CD14-positive monocyte (primary cell): Measurements from ENCODE around the gene ADAMTS15. TPM values are rescaled to one million over a fixed set of nuclear protein-coding genes. Genes with fewer than 3 reads are reported as not detected.

Experiments used
- DNase-seq, 3 donors: peaks; one replicate each; pipeline ENCODE4 v3.0.0-alpha.2; 2011 to 2022
- H2AFZ ChIP-seq: 2 replicates; pipeline ENCODE4 v1.6.0; 2012; ENCODE audit warnings: mild to moderate bottlenecking, low read depth, low read length, inconsistent platforms; ENCODE audit not compliant: insufficient read depth, poor library complexity, severe bottlenecking
- H3K27ac ChIP-seq, 2 donors: 1 replicate in 1 of 2; 2 replicates in 1 of 2; pipeline ENCODE4 v1.5.1; 2012 to 2013; ENCODE audit warnings: low read length in 2 of 2, control low read depth in 1 of 2, inconsistent platforms in 1 of 2, low read depth in 1 of 2, mild to moderate bottlenecking in 1 of 2
- H3K27me3 ChIP-seq, 2 donors: one replicate each; pipeline versions ENCODE4 v1.6.0 to v1.6.1; 2011 to 2013; ENCODE audit warnings: low read length in 2 of 2; ENCODE audit not compliant: control insufficient read depth in 2 of 2, insufficient read depth in 2 of 2
- H3K36me3 ChIP-seq, 2 donors: replicated peaks in 1 of 2; 1 replicate in 1 of 2; 2 replicates in 1 of 2; pipeline versions ENCODE4 v1.5.1 to v1.6.1; 2012 to 2013; ENCODE audit warnings: low read length in 2 of 2, control low read depth in 1 of 2, inconsistent platforms in 1 of 2, mild to moderate bottlenecking in 1 of 2; ENCODE audit not compliant: insufficient read depth in 2 of 2, control insufficient read depth in 1 of 2
- H3K4me1 ChIP-seq, 2 donors: 1 replicate in 1 of 2; 2 replicates in 1 of 2; pipeline versions ENCODE4 v1.5.1 to v1.6.1; 2012 to 2013; ENCODE audit warnings: low read length in 2 of 2, control low read depth in 1 of 2, inconsistent platforms in 1 of 2, mild to moderate bottlenecking in 1 of 2, moderate library complexity in 1 of 2; ENCODE audit not compliant: insufficient read depth in 2 of 2, control insufficient read depth in 1 of 2
- H3K4me2 ChIP-seq: replicated peaks from 2 replicates; pipeline ENCODE3; 2012; ENCODE audit warnings: low read length, moderate library complexity, mild to moderate bottlenecking; ENCODE audit not compliant: poor library complexity, severe bottlenecking; ENCODE audit errors: extremely low read depth
- H3K4me3 ChIP-seq, 3 experiments: fragments of 200-600 bp in 1 of 3; sonication (generic) in 1 of 3; replicated peaks in 1 of 3; 1 replicate in 2 of 3; 2 replicates in 1 of 3; pipeline ENCODE4 v1.5.1; 2011 to 2013; ENCODE audit warnings: low read length in 3 of 3, mild to moderate bottlenecking in 3 of 3, control low read depth in 2 of 3, low read depth in 2 of 3, inconsistent platforms in 1 of 3, moderate library complexity in 1 of 3
- H3K79me2 ChIP-seq: 2 replicates; pipeline ENCODE4 v1.6.0; 2012; ENCODE audit warnings: mild to moderate bottlenecking, control low read depth, inconsistent platforms, low read length, moderate library complexity; ENCODE audit not compliant: insufficient read depth
- H3K9ac ChIP-seq: 2 replicates; pipeline ENCODE4 v1.6.0; 2017; ENCODE audit warnings: low read length, mild to moderate bottlenecking; ENCODE audit not compliant: insufficient read depth, poor library complexity, severe bottlenecking
- H3K9me3 ChIP-seq, 2 donors: replicated peaks in 1 of 2; 1 replicate in 1 of 2; 2 replicates in 1 of 2; pipeline versions ENCODE4 v1.5.1 to v1.6.1; 2012 to 2013; ENCODE audit warnings: low read length in 2 of 2, control low read depth in 1 of 2; ENCODE audit not compliant: control insufficient read depth in 1 of 2, insufficient read depth in 1 of 2
- H4K20me1 ChIP-seq: 2 replicates; pipeline ENCODE4 v1.6.0; 2012; ENCODE audit warnings: mild to moderate bottlenecking, low read length, control low read depth, moderate library complexity; ENCODE audit not compliant: insufficient read depth
- H3K27ac Mint-ChIP-seq, 7 donors: one replicate each; pipeline ENCODE4 v1.8.0; 2020; ENCODE audit warnings: mild to moderate bottlenecking in 7 of 7, mixed read lengths in 7 of 7, moderate library complexity in 6 of 7, inconsistent platforms in 2 of 7
- H3K27me3 Mint-ChIP-seq, 3 donors: one replicate each; pipeline ENCODE4 v1.8.0; 2021 to 2022; ENCODE audit warnings: low read depth in 3 of 3, mild to moderate bottlenecking in 3 of 3, mixed read lengths in 3 of 3, moderate library complexity in 3 of 3, inconsistent platforms in 1 of 3
- H3K36me3 Mint-ChIP-seq, 2 donors: one replicate each; pipeline ENCODE4 v1.8.0; 2020; ENCODE audit warnings: mixed read lengths in 2 of 2, inconsistent platforms in 1 of 2, mild to moderate bottlenecking in 1 of 2
- H3K4me1 Mint-ChIP-seq: one replicate; pipeline ENCODE4 v1.8.0; 2020; ENCODE audit warnings: mild to moderate bottlenecking, mixed read lengths
- H3K4me3 Mint-ChIP-seq, 2 donors: one replicate each; pipeline ENCODE4 v1.8.0; 2020; ENCODE audit warnings: mild to moderate bottlenecking in 2 of 2, mixed read lengths in 2 of 2, moderate library complexity in 1 of 2
- H3K9me3 Mint-ChIP-seq, 7 donors: one replicate each; pipeline ENCODE4 v1.8.0; 2020 to 2022; ENCODE audit warnings: mixed read lengths in 7 of 7, mild to moderate bottlenecking in 6 of 7, moderate library complexity in 6 of 7, inconsistent platforms in 2 of 7
- WGBS: methylation state at CpG from one replicate; pipeline ENCODE4 v1.1.5; 2013; ENCODE audit warnings: missing lambda C conversion rate; ENCODE audit not compliant: insufficient coverage; 5-methylcytosine and 5-hydroxymethylcytosine counted together
- intact Hi-C, 2 donors: fragments of 100-400 bp; cut with micrococcal nuclease; formaldehyde crosslinking; loops; one replicate each; pipeline versions ENCODE4 v1.15.0 to v1.15.1; 2023
- polyA plus RNA-seq, 3 donors: library from polyadenylated mRNA; depleted of rRNA in 1 of 3; unstranded in 2 of 3; stranded (reverse) in 1 of 3; fragments of 300-500 nt in 2 of 3; fragments of >200 nt in 1 of 3; fragmentation: Illumina TruSeq in 2 of 3; gene quantifications; 1 replicate in 2 of 3; 2 replicates in 1 of 3; pipeline ENCODE4 v1.2.3, GENCODE V29; 2012 to 2021
- TF ChIP-seq, protein P1 (sequence below): fragments of 200-600 bp; IDR thresholded peaks from one replicate; pipeline ENCODE4 v1.8.0; 2022; ENCODE audit warnings: antibody characterized with exemption, mild to moderate bottlenecking

The ADAMTS15 gene
- polyA plus RNA-seq, 3 donors: not detected

- Histone ChIP-seq H3K27me3 (no peaks in the 10 kb centered on the region), H3K36me3 (no peaks in the 10 kb centered on the region), H3K27ac (no peak overlapping the region), H3K9ac (no peak overlapping the region), H3K4me1 (no peaks in the 10 kb centered on the region), H2AFZ (no peak overlapping the region), H4K20me1 (no peaks in the 10 kb centered on the region), H3K79me2 (no peaks in the 10 kb centered on the region), H3K4me2 (no peak overlapping the region), H3K9me3 (peaks cover 2 to 4% of the 10 kb centered on the region in 2 donors), H3K4me3 (no peak overlapping the region)
- H3K4me1 Mint-ChIP-seq: no peaks in the 10 kb centered on the region
- peaks cover 0 to 11% (median 6%) of the 10 kb centered on the region in 7 donors for H3K9me3 Mint-ChIP-seq
- no peak overlapping the region for H3K4me3 Mint-ChIP-seq
- intact Hi-C loops: no loop called here
- WGBS: 82% methylated on average over 4 of the region's 4 CpGs
- DNase-seq: no peak
- H3K27ac Mint-ChIP-seq: no peak overlapping the region
- H3K27me3 Mint-ChIP-seq: peaks cover 2 to 7% (median 2%) of the 10 kb centered on the region in 3 donors
- H3K36me3 Mint-ChIP-seq: no peaks in the 10 kb centered on the region
- TF ChIP-seq, protein P1, sequence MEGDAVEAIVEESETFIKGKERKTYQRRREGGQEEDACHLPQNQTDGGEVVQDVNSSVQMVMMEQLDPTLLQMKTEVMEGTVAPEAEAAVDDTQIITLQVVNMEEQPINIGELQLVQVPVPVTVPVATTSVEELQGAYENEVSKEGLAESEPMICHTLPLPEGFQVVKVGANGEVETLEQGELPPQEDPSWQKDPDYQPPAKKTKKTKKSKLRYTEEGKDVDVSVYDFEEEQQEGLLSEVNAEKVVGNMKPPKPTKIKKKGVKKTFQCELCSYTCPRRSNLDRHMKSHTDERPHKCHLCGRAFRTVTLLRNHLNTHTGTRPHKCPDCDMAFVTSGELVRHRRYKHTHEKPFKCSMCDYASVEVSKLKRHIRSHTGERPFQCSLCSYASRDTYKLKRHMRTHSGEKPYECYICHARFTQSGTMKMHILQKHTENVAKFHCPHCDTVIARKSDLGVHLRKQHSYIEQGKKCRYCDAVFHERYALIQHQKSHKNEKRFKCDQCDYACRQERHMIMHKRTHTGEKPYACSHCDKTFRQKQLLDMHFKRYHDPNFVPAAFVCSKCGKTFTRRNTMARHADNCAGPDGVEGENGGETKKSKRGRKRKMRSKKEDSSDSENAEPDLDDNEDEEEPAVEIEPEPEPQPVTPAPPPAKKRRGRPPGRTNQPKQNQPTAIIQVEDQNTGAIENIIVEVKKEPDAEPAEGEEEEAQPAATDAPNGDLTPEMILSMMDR: no peak
Measured at GRCh38 chr11:130512662-130513061, 64.2 kb downstream of the ADAMTS15 start.

DNA sequence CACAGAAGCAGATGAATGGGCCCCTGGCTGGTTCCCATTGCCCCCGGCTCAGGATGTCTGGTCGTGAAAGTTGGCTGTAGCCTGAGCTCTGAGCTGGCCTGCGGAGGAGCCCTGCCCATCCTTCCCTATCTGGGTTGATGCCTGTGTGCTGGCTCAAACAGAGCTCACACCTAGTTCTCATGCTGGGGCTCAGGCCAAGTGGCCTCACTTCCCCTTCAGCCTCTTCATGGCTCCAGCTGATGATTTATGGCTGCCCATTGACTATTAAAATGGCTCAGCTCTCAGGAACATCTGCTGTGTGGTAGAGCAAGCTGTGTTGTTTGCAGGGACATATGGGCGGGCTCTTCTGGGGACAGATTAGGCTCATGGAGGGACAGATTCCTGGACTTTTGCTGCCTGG is 64.7 kb downstream of the ADAMTS15 start:
- no peak overlapping the region for H3K4me3 ChIP-seq
- H3K27ac Mint-ChIP-seq: no peak overlapping the region
- TF ChIP-seq, protein P1: no peak
- H3K27me3 ChIP-seq: no peaks in the 10 kb centered on the region
- peaks cover 0 to 4% of the 10 kb centered on the region in 2 donors for H3K9me3 ChIP-seq
- no peaks in the 10 kb centered on the region for H3K36me3 Mint-ChIP-seq
- DNase-seq: no peak
- H3K4me2 ChIP-seq: no peak overlapping the region
- H2AFZ ChIP-seq: no peak overlapping the region
- H3K9me3 Mint-ChIP-seq: peaks cover 0 to 6% (median 3%) of the 10 kb centered on the region in 7 donors
- no peak overlapping the region for H3K27ac ChIP-seq
- intact Hi-C loops: no loop called here
- H3K9ac ChIP-seq: no peak overlapping the region
- H3K36me3 ChIP-seq: no peaks in the 10 kb centered on the region
- no peaks in the 10 kb centered on the region for H4K20me1 ChIP-seq
- H3K79me2 ChIP-seq: no peaks in the 10 kb centered on the region
- peaks cover 2 to 7% (median 4%) of the 10 kb centered on the region in 3 donors for H3K27me3 Mint-ChIP-seq
- WGBS: 12% methylated on average over 3 of the region's 4 CpGs
- H3K4me1 Mint-ChIP-seq: no peaks in the 10 kb centered on the region
- no peaks in the 10 kb centered on the region for H3K4me1 ChIP-seq
- H3K4me3 Mint-ChIP-seq: no peak overlapping the region
